ENCODE data around the gene PHF5A. TPM values are rescaled to one million over a fixed set of nuclear protein-coding genes. Genes with fewer than 3 reads are reported as not detected.

The PHF5A gene
- total and polyA plus RNA-seq, 2 experiments from 2014 or later: 13.1 to 41.9 TPM

DNA sequence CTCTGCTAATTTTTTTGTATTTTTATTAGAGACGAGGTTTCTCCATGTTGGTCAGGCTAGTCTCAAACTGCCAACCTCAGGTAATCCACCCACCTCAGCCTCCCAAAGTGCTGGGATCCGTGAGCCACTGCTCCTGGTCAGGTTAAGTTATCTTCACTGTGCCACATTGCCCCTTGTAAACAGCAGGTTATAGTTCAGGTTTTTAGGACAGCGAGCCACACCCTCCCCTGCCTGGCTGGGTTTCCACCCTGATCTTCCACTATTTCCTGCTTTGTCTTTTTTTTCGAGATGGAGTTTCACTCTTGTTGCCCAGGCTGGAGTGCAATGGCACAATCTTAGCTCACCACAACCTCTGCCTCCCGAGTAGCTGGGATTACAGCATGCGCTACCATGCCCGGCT, 16.5 kb upstream of the PHF5A start:
- Histone ChIP-seq H3K27me3 (replicated peaks; ENCODE audit: insufficient read depth) (no peaks in the 10 kb centered on the region), H3K79me2 (ENCODE audit: insufficient read depth) (peaks cover 99% of the 10 kb centered on the region), H3K9me3 (ENCODE audit: low read depth) (no peaks in the 10 kb centered on the region), H3F3A (ENCODE audit: insufficient read depth) (peaks cover 19% of the 10 kb centered on the region; the same call in 1 of the 2 replicates), H3K4me1 (ENCODE audit: insufficient read depth) (peaks cover 30% of the 10 kb centered on the region), H3K9me2 (ENCODE audit: insufficient read depth) (no peaks in the 10 kb centered on the region), H4K20me1 (ENCODE audit: insufficient read depth) (peaks cover 8% of the 10 kb centered on the region; the same call in 1 of the 2 replicates), H3K4me3 (no peak overlapping the region), H3K4me2 (ENCODE audit: unreplicated experiment) (no peak overlapping the region), H2AFZ (no peak overlapping the region), H3K9ac (no peak overlapping the region), H3K27ac (no peak overlapping the region), H3K36me3 (ENCODE audit: low read depth) (no peaks in the 10 kb centered on the region)
- DNase-seq: no peak
- WGBS, 2 experiments (ENCODE audit: low coverage in 1 of 2, low lambda C conversion rate in 2 of 2, missing lambda C conversion rate in 2 of 2): 80 to 90% methylated on average over 7 of the region's 7 CpGs
- in situ Hi-C loops (cut with MboI): no loop called here
- TF ChIP-seq EZH2 (IDR thresholded peaks at IDR 0.05; ENCODE audit: insufficient read depth, poor library complexity, severe bottlenecking): no peak
- no peak for TF ChIP-seq EZH2phosphoT487 (IDR thresholded peaks at IDR 0.05; ENCODE audit: insufficient read depth, low read depth)

DNA sequence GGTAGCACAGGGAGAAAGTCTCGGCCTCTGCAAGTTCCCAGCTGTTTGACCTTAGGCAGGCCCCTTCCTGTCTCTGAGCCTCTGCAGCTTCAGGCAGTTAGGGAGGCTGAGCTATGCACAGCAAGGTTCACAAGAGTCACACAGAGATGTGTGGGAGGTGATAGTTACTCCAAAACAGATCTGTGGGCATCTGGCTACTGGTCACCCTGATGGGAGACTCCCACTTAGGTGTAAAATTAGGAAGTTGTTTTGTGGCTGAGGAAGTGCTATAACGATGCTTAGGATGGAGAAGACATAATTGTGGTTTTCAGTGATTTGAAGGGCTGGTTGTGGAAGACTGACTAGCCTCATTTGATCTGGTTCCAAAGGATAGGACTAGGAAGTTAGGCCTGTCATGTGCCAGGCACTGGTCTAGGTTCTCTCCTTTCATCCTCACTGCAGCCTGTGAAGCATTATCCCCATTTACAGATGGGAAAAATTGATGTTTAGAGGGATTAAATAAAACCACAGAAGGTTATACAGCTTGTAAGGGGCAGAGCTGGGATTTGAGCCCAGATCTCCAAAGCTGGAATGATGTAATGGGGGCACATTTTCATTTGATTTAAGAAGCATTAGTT, 13.9 kb upstream of the PHF5A start:
- peak; percentile 40 for DNase-seq
- TF ChIP-seq EZH2phosphoT487 (IDR thresholded peaks at IDR 0.05; ENCODE audit: insufficient read depth, low read depth): no peak
- Histone ChIP-seq H3K27ac (peak overlapping the region; percentile 50), H2AFZ (no peak overlapping the region), H3K9me3 (ENCODE audit: low read depth) (no peaks in the 10 kb centered on the region), H3K9ac (peak overlapping the region; percentile 8; the same call in 1 of the 2 replicates), H3K9me2 (ENCODE audit: insufficient read depth) (no peaks in the 10 kb centered on the region), H3K4me3 (no peak overlapping the region), H3K79me2 (ENCODE audit: insufficient read depth) (peaks cover 99% of the 10 kb centered on the region), H3K4me1 (ENCODE audit: insufficient read depth) (peaks cover 42% of the 10 kb centered on the region), H3K36me3 (ENCODE audit: low read depth) (no peaks in the 10 kb centered on the region), H3K27me3 (replicated peaks; ENCODE audit: insufficient read depth) (no peaks in the 10 kb centered on the region), H3F3A (ENCODE audit: insufficient read depth) (peaks cover 31% of the 10 kb centered on the region; the same call in 1 of the 2 replicates), H3K4me2 (ENCODE audit: unreplicated experiment) (no peak overlapping the region), H4K20me1 (ENCODE audit: insufficient read depth) (peaks cover 6% of the 10 kb centered on the region; the same call in 1 of the 2 replicates)
- WGBS, 2 experiments (ENCODE audit: low coverage in 1 of 2, low lambda C conversion rate in 2 of 2, missing lambda C conversion rate in 2 of 2): 62 to 78% methylated on average over 2 of the region's 2 CpGs
- in situ Hi-C loops (cut with MboI): no loop called here

DNA sequence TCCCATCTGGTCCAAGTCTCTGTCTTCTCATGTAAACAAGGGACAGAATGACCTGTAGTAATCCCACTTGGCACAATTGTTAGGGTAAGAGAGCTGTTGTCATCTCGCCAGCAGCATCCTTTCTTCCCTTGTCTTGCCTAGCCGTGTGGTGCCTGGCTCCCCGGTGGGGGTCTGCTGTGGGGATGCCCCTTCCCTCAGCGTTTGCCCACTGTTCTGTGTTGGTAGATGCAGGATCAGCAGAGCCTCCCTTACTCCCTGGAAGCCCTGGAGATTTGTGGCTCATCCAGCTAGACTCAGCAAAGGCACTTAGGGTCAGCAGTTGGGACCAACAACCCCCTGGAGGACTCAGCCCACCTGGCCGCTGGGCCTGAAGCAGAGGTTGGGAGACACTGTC, 13.4 kb upstream of the PHF5A start:
- Histone ChIP-seq H3K4me1 (ENCODE audit: insufficient read depth) (peaks cover 42% of the 10 kb centered on the region), H3K79me2 (ENCODE audit: insufficient read depth) (peaks cover 99% of the 10 kb centered on the region), H3K9ac (peak overlapping the region; percentile 7; the same call in 1 of the 2 replicates), H3K27me3 (replicated peaks; ENCODE audit: insufficient read depth) (no peaks in the 10 kb centered on the region), H3K9me3 (ENCODE audit: low read depth) (no peaks in the 10 kb centered on the region), H3K4me3 (no peak overlapping the region), H3K36me3 (ENCODE audit: low read depth) (no peaks in the 10 kb centered on the region), H4K20me1 (ENCODE audit: insufficient read depth) (peaks cover 6% of the 10 kb centered on the region; the same call in 1 of the 2 replicates), H3F3A (ENCODE audit: insufficient read depth) (peaks cover 31% of the 10 kb centered on the region; the same call in 1 of the 2 replicates), H3K27ac (peak overlapping the region; percentile 50; the same call in 1 of the 2 replicates), H2AFZ (no peak overlapping the region), H3K9me2 (ENCODE audit: insufficient read depth) (no peaks in the 10 kb centered on the region), H3K4me2 (ENCODE audit: unreplicated experiment) (no peak overlapping the region)
- WGBS, 2 experiments (ENCODE audit: low coverage in 1 of 2, low lambda C conversion rate in 2 of 2, missing lambda C conversion rate in 2 of 2): 80 to 88% methylated on average over 5 of the region's 5 CpGs
- no peak for DNase-seq
- in situ Hi-C loops (cut with MboI): no loop called here
- TF ChIP-seq EZH2 (IDR thresholded peaks at IDR 0.05; ENCODE audit: insufficient read depth, poor library complexity, severe bottlenecking) (no peak), EZH2phosphoT487 (IDR thresholded peaks at IDR 0.05; ENCODE audit: insufficient read depth, low read depth) (no peak)

DNA sequence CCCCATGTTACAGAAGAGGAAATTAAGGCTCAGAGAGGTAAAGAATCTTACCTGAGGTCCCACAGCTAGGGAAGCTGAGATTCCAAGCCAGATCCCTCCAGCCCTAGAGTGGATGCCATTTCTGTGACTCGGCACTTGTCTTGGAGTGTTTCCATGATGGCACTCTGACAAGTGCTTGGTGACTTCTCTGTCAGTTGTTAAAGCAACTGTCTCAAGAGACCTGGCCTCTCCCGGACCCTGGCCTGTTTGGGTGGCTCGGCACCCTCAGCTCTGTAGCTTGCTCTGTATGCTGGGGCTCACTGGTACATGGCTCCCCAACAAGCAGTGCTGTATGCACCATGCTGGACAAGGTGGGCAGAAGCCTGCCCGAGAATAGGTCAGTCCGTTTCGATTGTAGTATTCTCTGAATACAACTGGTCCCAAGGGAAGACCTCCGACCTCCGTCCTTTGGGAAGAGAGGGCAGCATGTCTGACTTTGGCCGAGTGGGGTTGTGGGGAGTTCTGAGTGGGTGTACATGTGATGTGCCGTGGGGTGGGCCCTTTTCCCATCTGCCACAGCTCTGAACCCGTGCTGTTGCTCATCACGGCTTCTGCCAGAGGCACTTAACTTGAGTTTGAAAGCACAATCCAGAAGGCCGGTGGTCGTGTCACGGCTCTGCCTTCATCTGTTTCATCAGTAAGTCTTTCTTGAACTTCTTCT, 12.8 kb upstream of the PHF5A start:
- peak; percentile 58 for DNase-seq
- Histone ChIP-seq H3K4me2 (ENCODE audit: unreplicated experiment) (no peak overlapping the region), H3K79me2 (ENCODE audit: insufficient read depth) (peaks cover 99% of the 10 kb centered on the region), H3K27ac (no peak overlapping the region), H3K9me3 (ENCODE audit: low read depth) (no peaks in the 10 kb centered on the region), H3K4me3 (no peak overlapping the region), H3F3A (ENCODE audit: insufficient read depth) (peaks cover 31% of the 10 kb centered on the region; the same call in 1 of the 2 replicates), H3K36me3 (ENCODE audit: low read depth) (no peaks in the 10 kb centered on the region), H3K9me2 (ENCODE audit: insufficient read depth) (no peaks in the 10 kb centered on the region), H3K27me3 (replicated peaks; ENCODE audit: insufficient read depth) (no peaks in the 10 kb centered on the region), H3K4me1 (ENCODE audit: insufficient read depth) (peaks cover 42% of the 10 kb centered on the region), H2AFZ (no peak overlapping the region), H3K9ac (peak overlapping the region; percentile 52; the same call in 1 of the 2 replicates), H4K20me1 (ENCODE audit: insufficient read depth) (peaks cover 6% of the 10 kb centered on the region; the same call in 1 of the 2 replicates)
- 70 to 71% methylated on average over 15 of the region's 15 CpGs for WGBS, 2 experiments (ENCODE audit: low coverage in 1 of 2, low lambda C conversion rate in 2 of 2, missing lambda C conversion rate in 2 of 2)
- in situ Hi-C loops (cut with MboI): no loop called here
- TF ChIP-seq EZH2phosphoT487 (IDR thresholded peaks at IDR 0.05; ENCODE audit: insufficient read depth, low read depth) (no peak), EZH2 (IDR thresholded peaks at IDR 0.05; ENCODE audit: insufficient read depth, poor library complexity, severe bottlenecking) (no peak)
